ENCODE data around the gene NPW. TPM values are rescaled to one million over a fixed set of nuclear protein-coding genes. Genes with fewer than 3 reads are reported as not detected.

Gene NPW
- total and polyA plus RNA-seq, 12 donors, result 0.50 to 3.9 (median 1.2) TPM; not detected in 6

- peak; percentile 86 to 96 (median 93) for DNase-seq
- H3K36me3 ChIP-seq (replicated peaks in 1 of 2), result peaks cover 0 to 45% of the 10 kb centered on the region in 2 donors
- no peaks in the 10 kb centered on the region for H3K27me3 ChIP-seq
- 27 to 60% (median 41%) methylated on average over 3 to 36 of the region's 36 CpGs for WGBS, 4 donors
- H3K27ac ChIP-seq, result peak overlapping the region in 2 of 5 donors; percentile 22 to 49
- peak; percentile 91 to 97 (median 94) for TF ChIP-seq CTCF (IDR thresholded peaks at IDR 0.05)
- TF ChIP-seq POLR2A (IDR thresholded peaks at IDR 0.05), result no peak
- intact Hi-C loops (cut with DNase I), result no loop called here
- H3K9me3 ChIP-seq (replicated peaks in 1 of 3), result no peaks in the 10 kb centered on the region
- H3K4me3 ChIP-seq, result no peak overlapping the region
- peaks cover 17 to 42% of the 10 kb centered on the region in 2 donors for H3K4me1 ChIP-seq (replicated peaks in 1 of 2)
Measured at GRCh38 chr16:2003827-2004641, 15.6 kb upstream of the NPW start.

- Histone ChIP-seq H3K9me3 (replicated peaks in 1 of 3) (no peaks in the 10 kb centered on the region), H3K27me3 (no peaks in the 10 kb centered on the region), H3K36me3 (replicated peaks in 1 of 2) (peaks cover 0 to 35% of the 10 kb centered on the region in 2 donors), H3K27ac (no peak overlapping the region), H3K4me3 (no peak overlapping the region), H3K4me1 (replicated peaks in 1 of 2) (peaks cover 18 to 42% of the 10 kb centered on the region in 2 donors)
- intact Hi-C loops (cut with DNase I), result loop anchor here in 1 of 2 donors (5.0 kb wide), 1 partner anchor 147 kb away; no protein-coding TSS in a partner anchor
- TF ChIP-seq POLR2A (IDR thresholded peaks at IDR 0.05) (no peak), CTCF (IDR thresholded peaks at IDR 0.05) (no peak)
- no peak for DNase-seq
- WGBS, 4 donors, result 67 to 74% (median 74%) methylated on average over 15 to 34 of the region's 34 CpGs
Measured at GRCh38 chr16:2004795-2005517, 14.6 kb upstream of the NPW start.

- no peak for TF ChIP-seq POLR2A (IDR thresholded peaks at IDR 0.05)
- no peak for TF ChIP-seq CTCF (IDR thresholded peaks at IDR 0.05)
- no peak overlapping the region for H3K27ac ChIP-seq
- 50 to 63% (median 55%) methylated on average over 10 to 21 of the region's 21 CpGs for WGBS, 4 donors
- intact Hi-C loops (cut with DNase I), result loop anchor here in 1 of 2 donors (5.0 kb wide), 1 partner anchor 147 kb away; no protein-coding TSS in a partner anchor
- H3K4me3 ChIP-seq, result no peak overlapping the region
- no peak for DNase-seq
- H3K36me3 ChIP-seq (replicated peaks in 1 of 2), result peaks cover 0 to 28% of the 10 kb centered on the region in 2 donors
- H3K9me3 ChIP-seq (replicated peaks in 1 of 3), result no peaks in the 10 kb centered on the region
- no peaks in the 10 kb centered on the region for H3K27me3 ChIP-seq
- peaks cover 24 to 48% of the 10 kb centered on the region in 2 donors for H3K4me1 ChIP-seq (replicated peaks in 1 of 2)
Measured at GRCh38 chr16:2005646-2006045, 13.9 kb upstream of the NPW start.

GRCh38 chr16:2006317-2006716 is 13.3 kb upstream of the NPW start:
- intact Hi-C loops (cut with DNase I), result loop anchor here in 1 of 2 donors (5.0 kb wide), 1 partner anchor 146 kb away; no protein-coding TSS in a partner anchor
- TF ChIP-seq POLR2A (IDR thresholded peaks at IDR 0.05), result no peak
- no peak for TF ChIP-seq CTCF (IDR thresholded peaks at IDR 0.05)
- no peak overlapping the region for H3K4me3 ChIP-seq

More at GRCh38 chr16:2006317-2006716, 13.3 kb upstream of the NPW start:
- H3K4me1 ChIP-seq (replicated peaks in 1 of 2), result peaks cover 24 to 49% of the 10 kb centered on the region in 2 donors
- WGBS, 4 donors, result 84 to 97% (median 89%) methylated on average over 4 to 8 of the region's 8 CpGs
- peaks cover 0 to 22% of the 10 kb centered on the region in 2 donors for H3K36me3 ChIP-seq (replicated peaks in 1 of 2)
- no peaks in the 10 kb centered on the region for H3K27me3 ChIP-seq
- H3K9me3 ChIP-seq (replicated peaks in 1 of 3), result no peaks in the 10 kb centered on the region
- DNase-seq, result no peak
- H3K27ac ChIP-seq, result no peak overlapping the region

All from adrenal gland (tissue), 12 donors.